DOHH2 (cell line): ENCODE data around the gene ACACB.

Experiments used
- CTCF ChIP-seq: fragments of 200-600 bp; sonication (generic); IDR thresholded peaks from one replicate; pipeline ENCODE4 v1.5.1; 2014; ENCODE audit warnings: antibody characterized with exemption, mild to moderate bottlenecking, low read depth, low read length; ENCODE audit not compliant: poor library complexity, severe bottlenecking
- EZH2phosphoT487 ChIP-seq: fragments of 200-600 bp; sonication (generic); IDR thresholded peaks from 2 replicates; pipeline ENCODE4 v1.6.1; 2017; ENCODE audit warnings: borderline replicate concordance, mild to moderate bottlenecking, antibody characterized with exemption, low read length, moderate library complexity, mixed read lengths

GRCh38 chr12:109098183-109098604, 18.2 kb upstream of the ACACB start:
- TF ChIP-seq CTCF = no peak
- no peak for TF ChIP-seq EZH2phosphoT487
